Left renal cortex interstitium (tissue), 4 donors: ENCODE data around the gene EXOC5. TPM values are rescaled to one million over a fixed set of nuclear protein-coding genes. Genes with fewer than 3 reads are reported as not detected.

Source experiments
- DNase-seq, 4 donors: peaks; one replicate each; pipeline ENCODE4 v3.0.0-alpha.2; 2013; ENCODE audit warnings: low read depth in 4 of 4, low spot score in 2 of 4, missing footprints in 1 of 4
- polyA plus RNA-seq, 4 donors: library from polyadenylated mRNA; unstranded; fragments of 120-200 nt; gene quantifications; one replicate each; pipeline ENCODE4 v1.2.1, GENCODE V29; 2013; ENCODE audit not compliant: insufficient read length in 4 of 4

EXOC5 gene
- polyA plus RNA-seq, 4 donors: 66.4 to 73.0 (median 70.5) TPM

DNA sequence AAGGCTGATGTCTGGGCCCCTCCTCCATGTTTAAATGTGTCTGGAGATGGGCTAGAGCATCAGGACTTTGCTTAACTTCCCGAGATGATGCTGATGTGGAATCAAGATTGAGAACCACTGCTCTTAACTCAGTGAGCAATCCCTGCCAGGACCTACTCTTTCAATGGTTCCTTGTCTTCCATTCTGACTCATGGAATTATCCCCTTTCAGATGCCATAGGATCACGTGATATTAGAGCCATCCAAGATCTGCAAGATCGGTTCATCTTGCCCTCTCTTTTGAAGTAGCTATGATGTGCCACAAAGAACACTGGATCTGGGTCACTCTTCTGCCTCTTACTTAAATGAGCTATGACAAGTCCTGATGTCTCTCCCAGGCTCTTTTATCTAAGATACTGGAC, 96.8 kb downstream of the EXOC5 start:
- DNase-seq: no peak

DNA sequence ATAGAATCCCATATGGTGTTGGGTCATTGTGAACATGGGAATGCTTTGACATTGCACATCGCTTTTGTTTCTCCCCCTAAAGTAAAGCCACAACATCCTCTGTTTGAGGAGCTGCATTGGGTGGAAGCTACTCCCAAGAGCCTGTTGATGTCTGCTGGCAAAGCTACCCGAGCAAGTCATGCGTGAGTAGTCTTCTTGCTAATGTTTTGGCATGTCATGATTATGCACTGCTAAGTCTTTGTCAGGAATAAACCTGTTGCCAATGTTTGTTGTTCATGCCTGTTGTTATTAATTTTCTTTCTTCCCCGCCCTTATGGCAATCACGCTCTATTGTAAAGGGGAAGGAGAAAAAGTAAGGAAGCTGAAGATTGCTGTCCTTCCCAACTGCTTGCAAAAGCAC, 97.3 kb downstream of the EXOC5 start:
- DNase-seq: no peak

DNA sequence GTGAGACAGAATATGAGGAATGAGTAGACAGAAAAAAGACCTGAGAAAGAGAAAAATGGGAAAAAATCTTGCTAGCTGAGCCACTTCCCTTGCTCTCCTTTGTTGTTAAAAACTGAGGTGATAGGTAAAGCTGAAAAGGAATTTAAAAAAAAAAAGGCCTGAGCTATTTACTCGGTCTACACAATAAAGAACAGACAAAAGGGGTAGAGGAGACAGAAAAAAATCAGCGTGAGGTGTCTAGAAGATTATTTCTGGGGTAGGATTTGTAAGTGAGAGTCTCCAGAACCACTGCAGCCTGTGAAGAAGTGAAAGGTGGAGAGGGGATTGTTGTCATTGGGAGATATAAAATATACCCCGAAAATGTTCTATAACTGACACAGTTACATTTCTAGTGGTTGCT, 98.8 kb downstream of the EXOC5 start:
- no peak for DNase-seq

DNA sequence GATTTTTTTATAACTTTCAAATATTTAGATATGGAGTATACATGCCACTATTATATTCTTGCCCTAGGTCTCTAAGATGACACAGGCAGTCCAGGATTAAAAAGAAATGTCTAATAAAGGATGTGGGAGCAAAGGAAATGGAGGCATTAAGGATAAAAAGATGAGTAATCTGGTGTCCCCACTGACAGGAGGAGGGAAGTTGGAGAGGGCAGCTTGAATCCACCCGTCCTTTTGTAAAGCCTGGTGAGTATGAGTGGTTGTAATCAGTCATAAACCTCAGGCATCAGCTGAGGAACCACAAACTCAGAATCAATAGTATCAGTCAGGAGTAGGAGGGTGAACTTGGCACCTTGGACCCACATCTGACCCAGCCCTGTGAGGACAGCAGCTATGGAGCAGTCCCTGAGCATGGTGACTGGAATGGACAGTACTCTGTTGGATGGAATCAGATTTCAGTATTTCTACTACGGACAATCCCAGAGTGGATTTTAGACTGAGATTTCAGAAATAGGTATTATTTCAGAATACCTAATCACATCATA, 100.5 kb downstream of the EXOC5 start:
- DNase-seq: no peak

DNA sequence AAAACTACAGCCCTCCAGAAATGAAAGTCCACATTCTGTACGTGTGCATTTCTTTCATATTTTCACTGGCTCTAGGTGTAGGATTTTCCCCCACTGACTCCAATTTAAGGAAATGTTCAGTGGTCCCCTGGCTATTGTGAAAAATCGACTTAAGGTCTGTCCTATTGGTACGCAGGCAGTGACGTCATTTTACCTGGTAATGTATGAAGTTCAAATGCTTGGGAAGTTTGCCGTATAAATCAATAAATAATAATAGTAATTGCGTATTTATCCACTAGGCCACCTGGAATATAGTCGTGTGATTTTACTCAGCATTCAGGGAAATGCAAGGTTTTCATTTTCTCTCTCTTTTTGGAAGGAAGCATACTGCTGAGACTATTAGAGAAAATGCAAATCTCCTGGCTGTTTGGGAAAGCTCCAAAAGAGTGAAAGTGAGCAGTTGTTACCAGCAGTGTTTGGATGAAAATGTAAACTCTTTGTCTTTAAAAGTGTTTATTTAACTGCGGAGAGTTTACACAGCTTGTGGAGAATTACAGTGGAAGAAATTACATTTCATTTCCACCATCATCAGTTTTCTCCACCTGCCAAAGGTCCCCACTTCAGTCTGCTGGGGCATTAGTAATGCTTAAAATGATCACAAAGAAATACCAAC, 107.0 kb downstream of the EXOC5 start:
- no peak for DNase-seq

DNA sequence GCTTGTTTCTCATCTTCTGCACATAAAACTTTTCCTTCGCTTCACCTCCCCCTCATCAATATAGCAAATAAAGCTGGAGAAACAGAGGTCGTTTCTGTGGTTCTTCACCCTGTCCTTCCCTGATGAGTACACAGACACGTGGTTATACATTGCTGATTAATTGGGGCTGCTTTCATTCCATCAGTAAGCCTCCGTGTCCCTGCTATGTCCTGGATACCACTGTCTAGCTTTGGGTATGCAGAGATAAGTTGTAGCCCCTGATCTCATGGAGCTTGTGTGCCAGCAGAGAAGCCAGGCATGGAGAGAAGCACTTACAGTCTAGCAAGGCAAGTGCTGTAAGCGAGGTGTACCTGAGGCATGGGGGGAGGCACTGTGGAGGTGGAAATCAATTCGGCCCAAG, 108.4 kb downstream of the EXOC5 start:
- DNase-seq: no peak

DNA sequence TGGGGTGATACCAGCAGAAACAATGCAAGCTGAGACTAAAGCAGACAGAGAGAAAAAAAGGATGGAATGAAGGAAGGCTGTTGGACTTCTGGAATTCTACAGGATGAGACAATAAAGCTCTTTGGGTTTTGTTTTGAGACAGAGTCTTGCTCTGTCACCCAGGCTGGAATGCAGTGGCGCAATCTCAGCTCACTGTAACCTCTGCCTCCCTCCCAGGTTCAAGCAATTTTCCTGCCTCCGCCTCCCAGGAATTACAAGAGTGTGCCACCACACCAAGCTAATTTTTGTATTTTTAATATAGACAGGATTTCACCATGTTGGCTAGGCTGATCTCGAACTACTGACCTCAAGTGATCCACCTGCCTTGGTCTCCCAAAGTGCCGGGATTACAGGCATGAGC, 115.4 kb downstream of the EXOC5 start:
- DNase-seq: no peak

Other genes with a start within 250 kb of the EXOC5 start
- 10 to 100 TPM; 54.3 to 60.3 (median 59.0) TPM for gene AP5M1, start 66 bp upstream of the EXOC5 start, polyA plus RNA-seq
- gene NAA30, start 121.7 kb upstream of the EXOC5 start, polyA plus RNA-seq: 10 to 100 TPM; 28.1 to 30.7 (median 29.5) TPM
- gene CCDC198, start 225.0 kb upstream of the EXOC5 start, polyA plus RNA-seq: 100 to 1,000 TPM; 137 to 514 (median 273) TPM